ENCODE measurements around the gene ABLIM2. TPM values are rescaled to one million over a fixed set of nuclear protein-coding genes. Genes with fewer than 3 reads are reported as not detected.

The ABLIM2 gene
- polyA plus RNA-seq, 2 donors, result 12.4 to 14.4 TPM

DNA sequence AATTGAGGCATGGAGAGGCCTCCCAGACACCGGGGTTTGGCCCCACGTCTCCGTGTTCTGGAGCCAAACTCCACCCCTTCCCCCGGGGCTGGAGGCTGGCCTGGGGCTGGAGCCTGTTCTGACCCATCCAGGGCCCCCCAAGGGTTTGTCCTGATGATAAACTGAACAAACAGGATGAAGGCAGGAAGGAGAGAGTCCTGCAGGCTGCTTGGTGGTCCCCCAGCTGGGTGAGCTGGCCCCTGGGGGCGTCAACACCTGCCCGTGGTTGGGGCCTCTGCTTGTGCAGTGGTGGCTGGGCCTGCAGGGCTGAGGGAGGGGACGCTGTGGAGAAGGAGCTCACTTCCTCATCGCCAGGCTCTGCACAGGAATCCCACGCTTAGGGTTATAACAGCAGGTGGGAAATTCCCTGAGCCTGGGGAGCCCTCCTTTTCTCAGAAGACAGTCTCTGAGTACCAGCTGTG is 42.7 kb upstream of the ABLIM2 start:
- Histone ChIP-seq H3K4me1 (ENCODE audit: control insufficient read depth in 2 of 2, insufficient read depth in 2 of 2, low read length in 1 of 2) (peaks cover 15 to 33% of the 10 kb centered on the region in 2 donors), H3K9me3 (ENCODE audit: control insufficient read depth in 2 of 2, insufficient read depth in 1 of 2, low read depth in 1 of 2, low read length in 1 of 2) (no peaks in the 10 kb centered on the region), H3K27ac (ENCODE audit: low read depth in 2 of 2, low read length in 1 of 2) (peak overlapping the region in 1 of 2 donors; percentile 29), H3K36me3 (ENCODE audit: control insufficient read depth in 2 of 2, insufficient read depth in 2 of 2, low read length in 1 of 2) (peaks cover 0 to 4% of the 10 kb centered on the region in 2 donors), H3K4me3 (ENCODE audit: low read depth in 1 of 2, low read length in 2 of 2) (peak overlapping the region; percentile 8 to 60), H3K27me3 (ENCODE audit: control insufficient read depth in 1 of 2, insufficient read depth in 2 of 2, low read length in 2 of 2) (no peaks in the 10 kb centered on the region)
- WGBS, 2 donors, result 20 to 27% methylated on average over 9 of the region's 9 CpGs

DNA sequence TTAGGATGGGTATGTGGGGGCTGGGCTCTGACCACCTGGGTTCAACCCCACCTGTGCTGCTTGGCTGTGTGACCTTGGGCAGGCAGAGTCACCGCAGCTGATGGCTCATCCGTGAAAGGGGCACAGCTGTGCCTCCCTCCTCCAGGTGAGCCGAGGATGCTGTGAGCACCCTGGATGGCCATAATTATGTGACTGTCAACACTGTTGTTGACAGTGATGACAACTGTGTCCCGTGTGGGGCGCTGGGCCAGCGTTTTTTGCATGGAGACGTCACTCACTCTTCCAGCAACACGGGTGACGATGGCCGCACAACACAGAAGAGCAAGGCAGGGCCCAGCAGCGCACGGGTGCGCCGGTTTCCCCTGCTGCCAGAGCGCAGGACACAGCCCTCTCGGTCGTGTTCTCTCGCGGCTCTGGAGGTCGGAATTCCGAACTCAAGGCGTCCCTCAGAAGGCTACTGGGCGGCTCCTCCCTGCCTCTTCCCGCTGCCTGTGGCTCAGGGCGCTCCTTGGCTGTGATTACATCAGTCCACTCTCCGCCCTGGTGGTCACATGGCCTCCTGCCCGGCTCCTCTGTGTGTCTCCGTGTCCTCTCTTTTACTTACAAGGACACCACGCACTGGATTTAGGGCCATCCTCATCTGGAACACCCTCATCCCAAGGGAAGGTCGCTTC is 41.8 kb upstream of the ABLIM2 start:
- H3K27ac ChIP-seq (ENCODE audit: low read depth in 2 of 2, low read length in 1 of 2), result peak overlapping the region; percentile 89 to 95
- H3K36me3 ChIP-seq (ENCODE audit: control insufficient read depth in 2 of 2, insufficient read depth in 2 of 2, low read length in 1 of 2), result peaks cover 0 to 4% of the 10 kb centered on the region in 2 donors
- no peaks in the 10 kb centered on the region for H3K9me3 ChIP-seq (ENCODE audit: control insufficient read depth in 2 of 2, insufficient read depth in 1 of 2, low read depth in 1 of 2, low read length in 1 of 2)
- H3K4me1 ChIP-seq (ENCODE audit: control insufficient read depth in 2 of 2, insufficient read depth in 2 of 2, low read length in 1 of 2), result peaks cover 15 to 29% of the 10 kb centered on the region in 2 donors
- no peaks in the 10 kb centered on the region for H3K27me3 ChIP-seq (ENCODE audit: control insufficient read depth in 1 of 2, insufficient read depth in 2 of 2, low read length in 2 of 2)
- 56 to 63% methylated on average over 30 of the region's 30 CpGs for WGBS, 2 donors
- H3K4me3 ChIP-seq (ENCODE audit: low read depth in 1 of 2, low read length in 2 of 2), result peak overlapping the region; percentile 60 to 65

GRCh38 chr4:8199594-8200301 is 41.1 kb upstream of the ABLIM2 start:
- Histone ChIP-seq H3K9me3 (ENCODE audit: control insufficient read depth in 2 of 2, insufficient read depth in 1 of 2, low read depth in 1 of 2, low read length in 1 of 2) (no peaks in the 10 kb centered on the region), H3K4me3 (ENCODE audit: low read depth in 1 of 2, low read length in 2 of 2) (peak overlapping the region; percentile 60 to 65), H3K36me3 (ENCODE audit: control insufficient read depth in 2 of 2, insufficient read depth in 2 of 2, low read length in 1 of 2) (peaks cover 0 to under 1% of the 10 kb centered on the region in 2 donors), H3K27ac (ENCODE audit: low read depth in 2 of 2, low read length in 1 of 2) (peak overlapping the region; percentile 89 to 95), H3K4me1 (ENCODE audit: control insufficient read depth in 2 of 2, insufficient read depth in 2 of 2, low read length in 1 of 2) (peaks cover 15 to 31% of the 10 kb centered on the region in 2 donors), H3K27me3 (ENCODE audit: control insufficient read depth in 1 of 2, insufficient read depth in 2 of 2, low read length in 2 of 2) (no peaks in the 10 kb centered on the region)
- 31 to 34% methylated on average over 26 of the region's 26 CpGs for WGBS, 2 donors

- Histone ChIP-seq H3K27me3 (ENCODE audit: control insufficient read depth in 1 of 2, insufficient read depth in 2 of 2, low read length in 2 of 2) (no peaks in the 10 kb centered on the region), H3K36me3 (ENCODE audit: control insufficient read depth in 2 of 2, insufficient read depth in 2 of 2, low read length in 1 of 2) (no peaks in the 10 kb centered on the region), H3K9me3 (ENCODE audit: control insufficient read depth in 2 of 2, insufficient read depth in 1 of 2, low read depth in 1 of 2, low read length in 1 of 2) (no peaks in the 10 kb centered on the region), H3K27ac (ENCODE audit: low read depth in 2 of 2, low read length in 1 of 2) (peak within 1 kb of the TSS; percentile 89 to 95), H3K4me1 (ENCODE audit: control insufficient read depth in 2 of 2, insufficient read depth in 2 of 2, low read length in 1 of 2) (peaks cover 15 to 35% of the 10 kb centered on the region in 2 donors), H3K4me3 (ENCODE audit: low read depth in 1 of 2, low read length in 2 of 2) (peak within 1 kb of the TSS; percentile 60 to 65)
- 5 to 6% methylated on average over 31 to 32 of the region's 32 CpGs for WGBS, 2 donors
These were observed 40.4 kb upstream of the ABLIM2 start, which contains the start of gene SH3TC1 for GRCh38 chr4:8198906-8199593. TSS of gene SH3TC1 (plus strand) at chr4:8199290. CDS start at chr4:8205195, 5,905 bp downstream.

DNA sequence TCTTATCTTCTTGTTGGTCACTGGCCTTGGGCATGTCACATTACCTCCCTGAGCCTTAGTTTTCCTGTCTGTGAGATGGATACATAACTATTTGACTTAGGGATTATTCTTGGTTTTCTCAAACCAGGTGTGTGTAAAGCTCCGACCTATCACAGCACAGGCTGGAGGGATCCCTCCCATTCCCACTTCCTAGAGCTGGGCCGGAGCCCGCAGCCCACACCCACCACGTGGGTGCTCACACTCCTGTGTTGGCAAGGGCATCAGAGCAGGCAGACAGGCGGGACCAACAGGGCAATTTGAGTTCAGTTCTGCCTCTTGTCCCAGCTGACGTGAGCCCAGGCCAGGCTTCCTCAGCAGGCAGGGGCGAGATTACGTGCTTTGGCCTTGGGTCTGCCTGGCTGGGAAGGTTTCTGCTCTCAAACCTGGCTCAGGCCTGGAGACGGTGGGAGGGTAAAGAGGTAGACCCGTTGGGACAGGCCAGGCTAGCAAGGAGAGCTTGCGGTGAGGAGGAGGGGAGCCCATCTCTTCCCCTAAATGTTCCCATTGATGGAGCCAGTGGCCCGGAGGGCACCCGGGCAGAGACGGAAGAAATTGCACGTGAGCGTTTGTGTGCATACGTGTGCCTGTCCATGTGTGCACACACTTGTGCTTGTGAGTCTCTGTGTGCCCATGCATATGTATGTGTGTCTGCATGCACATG is 39.7 kb upstream of the ABLIM2 start:
- Histone ChIP-seq H3K27ac (ENCODE audit: low read depth in 2 of 2, low read length in 1 of 2) (peak overlapping the region; percentile 89 to 95), H3K9me3 (ENCODE audit: control insufficient read depth in 2 of 2, insufficient read depth in 1 of 2, low read depth in 1 of 2, low read length in 1 of 2) (no peaks in the 10 kb centered on the region), H3K4me3 (ENCODE audit: low read depth in 1 of 2, low read length in 2 of 2) (peak overlapping the region; percentile 60 to 65), H3K27me3 (ENCODE audit: control insufficient read depth in 1 of 2, insufficient read depth in 2 of 2, low read length in 2 of 2) (no peaks in the 10 kb centered on the region), H3K4me1 (ENCODE audit: control insufficient read depth in 2 of 2, insufficient read depth in 2 of 2, low read length in 1 of 2) (peaks cover 15 to 36% of the 10 kb centered on the region in 2 donors), H3K36me3 (ENCODE audit: control insufficient read depth in 2 of 2, insufficient read depth in 2 of 2, low read length in 1 of 2) (no peaks in the 10 kb centered on the region)
- WGBS, 2 donors, result 34 to 39% methylated on average over 17 of the region's 17 CpGs

- Histone ChIP-seq H3K36me3 (ENCODE audit: control insufficient read depth in 2 of 2, insufficient read depth in 2 of 2, low read length in 1 of 2) (no peaks in the 10 kb centered on the region), H3K9me3 (ENCODE audit: control insufficient read depth in 2 of 2, insufficient read depth in 1 of 2, low read depth in 1 of 2, low read length in 1 of 2) (no peaks in the 10 kb centered on the region), H3K4me3 (ENCODE audit: low read depth in 1 of 2, low read length in 2 of 2) (no peak overlapping the region), H3K4me1 (ENCODE audit: control insufficient read depth in 2 of 2, insufficient read depth in 2 of 2, low read length in 1 of 2) (peaks cover 15 to 36% of the 10 kb centered on the region in 2 donors), H3K27ac (ENCODE audit: low read depth in 2 of 2, low read length in 1 of 2) (peak overlapping the region in 1 of 2 donors; percentile 95), H3K27me3 (ENCODE audit: control insufficient read depth in 1 of 2, insufficient read depth in 2 of 2, low read length in 2 of 2) (no peaks in the 10 kb centered on the region)
- WGBS, 2 donors, result 75 to 84% methylated on average over 13 of the region's 13 CpGs
These were observed 38.9 kb upstream of the ABLIM2 start for GRCh38 chr4:8197521-8197920.

- H3K27ac ChIP-seq (ENCODE audit: low read depth in 2 of 2, low read length in 1 of 2), result peak overlapping the region in 1 of 2 donors; percentile 39
- no peaks in the 10 kb centered on the region for H3K36me3 ChIP-seq (ENCODE audit: control insufficient read depth in 2 of 2, insufficient read depth in 2 of 2, low read length in 1 of 2)
- WGBS, 2 donors, result 60 to 77% methylated on average over 20 of the region's 20 CpGs
- H3K27me3 ChIP-seq (ENCODE audit: control insufficient read depth in 1 of 2, insufficient read depth in 2 of 2, low read length in 2 of 2), result no peaks in the 10 kb centered on the region
- peaks cover 15 to 37% of the 10 kb centered on the region in 2 donors for H3K4me1 ChIP-seq (ENCODE audit: control insufficient read depth in 2 of 2, insufficient read depth in 2 of 2, low read length in 1 of 2)
- no peaks in the 10 kb centered on the region for H3K9me3 ChIP-seq (ENCODE audit: control insufficient read depth in 2 of 2, insufficient read depth in 1 of 2, low read depth in 1 of 2, low read length in 1 of 2)
- H3K4me3 ChIP-seq (ENCODE audit: low read depth in 1 of 2, low read length in 2 of 2), result no peak overlapping the region
These were observed 37.3 kb upstream of the ABLIM2 start for GRCh38 chr4:8195841-8196458.

- Histone ChIP-seq H3K4me1 (ENCODE audit: control insufficient read depth in 2 of 2, insufficient read depth in 2 of 2, low read length in 1 of 2) (peaks cover 13 to 36% of the 10 kb centered on the region in 2 donors), H3K36me3 (ENCODE audit: control insufficient read depth in 2 of 2, insufficient read depth in 2 of 2, low read length in 1 of 2) (no peaks in the 10 kb centered on the region), H3K27me3 (ENCODE audit: control insufficient read depth in 1 of 2, insufficient read depth in 2 of 2, low read length in 2 of 2) (no peaks in the 10 kb centered on the region), H3K9me3 (ENCODE audit: control insufficient read depth in 2 of 2, insufficient read depth in 1 of 2, low read depth in 1 of 2, low read length in 1 of 2) (no peaks in the 10 kb centered on the region), H3K4me3 (ENCODE audit: low read depth in 1 of 2, low read length in 2 of 2) (no peak overlapping the region), H3K27ac (ENCODE audit: low read depth in 2 of 2, low read length in 1 of 2) (peak overlapping the region in 1 of 2 donors; percentile 27)
- WGBS, 2 donors, result 60 to 68% methylated on average over 7 of the region's 7 CpGs
These were observed 36.8 kb upstream of the ABLIM2 start for GRCh38 chr4:8195431-8195830.

Data from esophagus (tissue), 2 donors.